Motor neuron (in vitro differentiated cells): ENCODE measurements around the gene MTF2. TPM values are rescaled to one million over a fixed set of nuclear protein-coding genes. Genes with fewer than 3 reads are reported as not detected.

Source experiments
- ATAC-seq, 8 experiments: fragments of 200-7000 bp; cut with Tn5 transposase; replicated peaks in 6 of 8; 2 replicates each; pipeline ENCODE4 v1.8.0; 2021; ENCODE audit warnings: mild to moderate bottlenecking in 8 of 8, moderate library complexity in 8 of 8
- H3K27ac ChIP-seq, 2 donors: fragments of 250-450 bp; sonication (Bioruptor Pico); 2 replicates each; pipeline ENCODE4 v1.9.0; 2021; ENCODE audit warnings: antibody characterized with exemption in 2 of 2, mild to moderate bottlenecking in 2 of 2, moderate library complexity in 1 of 2
- H3K4me1 ChIP-seq, 2 donors: fragments of 250-450 bp; sonication (Bioruptor Pico); replicated peaks in 1 of 2; 2 replicates each; pipeline ENCODE4 v1.6.1; 2021; ENCODE audit warnings: antibody characterized with exemption in 2 of 2, mild to moderate bottlenecking in 2 of 2, moderate library complexity in 1 of 2
- H3K4me3 ChIP-seq, 5 donors: fragments of 250-450 bp; sonication (Bioruptor Pico); 2 replicates each; pipeline ENCODE4 v1.9.0; 2021; ENCODE audit warnings: antibody characterized with exemption in 5 of 5, mild to moderate bottlenecking in 5 of 5, moderate library complexity in 4 of 5
- WGBS, 10 experiments: fragments of 450-650 bp; shearing (Covaris generic); methylation state at CpG; one replicate each; pipeline ENCODE4 v1.0.0; 2022; 5-methylcytosine and 5-hydroxymethylcytosine counted together
- in situ Hi-C, 9 experiments: fragments of 400-800 bp; cut with MboI; loops; one replicate each; pipeline ENCODE4 v1.15.0; 2021; ENCODE audit warnings: low sequenced_read_pairs in 9 of 9, low pct_unique_long_range_greater_than_20kb in 2 of 9; ENCODE audit not compliant: unreplicated experiment in 9 of 9
- total RNA-seq, 8 experiments: library from RNA; unstranded; fragments of 300-600 nt; gene quantifications; 2 replicates each; pipeline versions ENCODE4 v1.2.3 to v1.2.4, GENCODE V29; 2022

MTF2 gene
- total RNA-seq, 8 experiments from 2014 or later = 12.7 to 180 (median 77.5) TPM

GRCh38 chr1:93095804-93096585 is 16.9 kb downstream of the MTF2 start:
- no peak overlapping the region for H3K4me3 ChIP-seq
- in situ Hi-C loops = loop anchor here in 2 of 9 experiments (10.0 kb wide), 1 partner anchor 389 kb away; no protein-coding TSS in a partner anchor
- H3K4me1 ChIP-seq = peaks cover 0 to 6% of the 10 kb centered on the region in 2 donors

GRCh38 chr1:93102142-93102541 is 23.1 kb downstream of the MTF2 start:
- no peaks in the 10 kb centered on the region for H3K4me1 ChIP-seq
- in situ Hi-C loops = no loop called here
- peak in 3 of 8 experiments; percentile 29 to 62 (median 51) for ATAC-seq
- 38 to 100% (median 97%) methylated on average over 1 to 4 of the region's 4 CpGs; no CpG with 5 or more reads in 1 of the 10 experiments for WGBS, 10 experiments
- H3K27ac ChIP-seq = no peak overlapping the region
- H3K4me3 ChIP-seq = no peak overlapping the region

More at GRCh38 chr1:93095804-93096585, 16.9 kb downstream of the MTF2 start:
- no peak for ATAC-seq
- no peak overlapping the region for H3K27ac ChIP-seq
- WGBS, 10 experiments = 55 to 94% (median 70%) methylated on average over 2 to 6 of the region's 6 CpGs

- Histone ChIP-seq H3K4me3 (no peak overlapping the region), H3K27ac (no peak overlapping the region), H3K4me1 (no peaks in the 10 kb centered on the region)
- 57 to 100% (median 97%) methylated on average over 1 to 2 of the region's 2 CpGs; no CpG with 5 or more reads in 1 of the 10 experiments for WGBS, 10 experiments
- no peak for ATAC-seq
- in situ Hi-C loops = no loop called here
Measured at GRCh38 chr1:93106226-93106625, 27.1 kb downstream of the MTF2 start.

- Histone ChIP-seq H3K4me3 (no peak overlapping the region), H3K27ac (no peak overlapping the region), H3K4me1 (no peaks in the 10 kb centered on the region)
- 91 to 100% (median 99%) methylated on average over 2 to 4 of the region's 4 CpGs for WGBS, 10 experiments
- ATAC-seq = no peak
- in situ Hi-C loops = no loop called here
Measured at GRCh38 chr1:93107395-93107794, 28.3 kb downstream of the MTF2 start.

- Histone ChIP-seq H3K4me3 (no peak overlapping the region), H3K27ac (no peak overlapping the region), H3K4me1 (no peaks in the 10 kb centered on the region)
- 33 to 100% (median 93%) methylated on average over 1 to 2 of the region's 2 CpGs for WGBS, 10 experiments
- in situ Hi-C loops = no loop called here
- no peak for ATAC-seq
Measured at GRCh38 chr1:93108335-93108734, 29.3 kb downstream of the MTF2 start.

- in situ Hi-C loops = no loop called here
- H3K4me3 ChIP-seq = no peak overlapping the region
- no peaks in the 10 kb centered on the region for H3K4me1 ChIP-seq
- H3K27ac ChIP-seq = no peak overlapping the region
- ATAC-seq = no peak
- 76 to 100% (median 98%) methylated on average over 1 to 2 of the region's 2 CpGs; no CpG with 5 or more reads in 2 of the 10 experiments for WGBS, 10 experiments
Measured at GRCh38 chr1:93109578-93109977, 30.5 kb downstream of the MTF2 start.

GRCh38 chr1:93111065-93111464 is 32.0 kb downstream of the MTF2 start:
- no peak for ATAC-seq
- in situ Hi-C loops = no loop called here
- H3K4me1 ChIP-seq = no peaks in the 10 kb centered on the region
- no peak overlapping the region for H3K27ac ChIP-seq
- no peak overlapping the region for H3K4me3 ChIP-seq
- 71 to 100% (median 80%) methylated on average over 1 of the region's 1 CpG; no CpG with 5 or more reads in 1 of the 10 experiments for WGBS, 10 experiments

- Histone ChIP-seq H3K4me1 (no peaks in the 10 kb centered on the region), H3K27ac (no peak overlapping the region), H3K4me3 (no peak overlapping the region)
- in situ Hi-C loops = no loop called here
- ATAC-seq = peak in 2 of 8 experiments; percentile 52 to 66
Measured at GRCh38 chr1:93111561-93111960, 32.5 kb downstream of the MTF2 start.

GRCh38 chr1:93113127-93113526 is 34.0 kb downstream of the MTF2 start:
- no peak overlapping the region for H3K4me3 ChIP-seq
- no peak overlapping the region for H3K27ac ChIP-seq
- WGBS, 10 experiments = 87 to 100% (median 94%) methylated on average over 1 to 3 of the region's 3 CpGs; no CpG with 5 or more reads in 1 of the 10 experiments
- H3K4me1 ChIP-seq = no peaks in the 10 kb centered on the region
- in situ Hi-C loops = no loop called here
- no peak for ATAC-seq

GRCh38 chr1:93114391-93114790 is 35.3 kb downstream of the MTF2 start:
- in situ Hi-C loops = no loop called here
- peak in 3 of 8 experiments; percentile 69 to 86 (median 82) for ATAC-seq
- 25 to 100% (median 90%) methylated on average over 1 to 2 of the region's 2 CpGs; no CpG with 5 or more reads in 1 of the 10 experiments for WGBS, 10 experiments

GRCh38 chr1:93120614-93121013 is 41.5 kb downstream of the MTF2 start:
- peaks cover 0 to 8% of the 10 kb centered on the region in 2 donors for H3K4me1 ChIP-seq
- in situ Hi-C loops = no loop called here
- H3K4me3 ChIP-seq = no peak overlapping the region
- no peak for ATAC-seq
- no peak overlapping the region for H3K27ac ChIP-seq

More at GRCh38 chr1:93114391-93114790, 35.3 kb downstream of the MTF2 start:
- H3K27ac ChIP-seq = no peak overlapping the region
- no peaks in the 10 kb centered on the region for H3K4me1 ChIP-seq
- no peak overlapping the region for H3K4me3 ChIP-seq

GRCh38 chr1:93123201-93123783 is 44.2 kb downstream of the MTF2 start:
- 83 to 98% (median 92%) methylated on average over 3 to 4 of the region's 4 CpGs; no CpG with 5 or more reads in 1 of the 10 experiments for WGBS, 10 experiments
- H3K27ac ChIP-seq = no peak overlapping the region
- peaks cover 0 to 8% of the 10 kb centered on the region in 2 donors for H3K4me1 ChIP-seq
- in situ Hi-C loops = no loop called here
- ATAC-seq = no peak
- H3K4me3 ChIP-seq = no peak overlapping the region

GRCh38 chr1:93124556-93125355 is 45.7 kb downstream of the MTF2 start:
- no peak for ATAC-seq
- WGBS, 10 experiments = 19 to 87% (median 62%) methylated on average over 4 of the region's 4 CpGs
- no peak overlapping the region for H3K27ac ChIP-seq
- in situ Hi-C loops = no loop called here
- peaks cover 0 to 8% of the 10 kb centered on the region in 2 donors for H3K4me1 ChIP-seq
- no peak overlapping the region for H3K4me3 ChIP-seq
